GM12878 (cell line): ENCODE measurements around the gene ABHD2. TPM values are rescaled to one million over a fixed set of nuclear protein-coding genes. Genes with fewer than 3 reads are reported as not detected.

Experiments
- ATAC-seq: fragments of 200-7000 bp; cut with Tn5 transposase; 3 replicates; pipeline ENCODE4 v1.9.1; 2020; ENCODE audit warnings: mild to moderate bottlenecking, moderate library complexity
- BruUV-seq: library from RNA; stranded (reverse); fragments of 400-500 nt; replicated peaks from 2 replicates; lab custom pipeline; 2021; lab: Mats Ljungman, UMichigan
- CTCF ChIA-PET: fragments of 300-600 bp; sonication (Branson Sonifier 250); formaldehyde crosslinking; extraction: SDS; loops from one replicate; lab custom pipeline; 2021; ENCODE audit warnings: inconsistent platforms; lab: Yijun Ruan, JAX
- POLR2A ChIA-PET: fragments of 350-600 bp; formaldehyde crosslinking; extraction: SDS; loops from one replicate; lab custom pipeline; 2021; ENCODE audit warnings: inconsistent platforms; lab: Charles Lee
- RAD21 ChIA-PET: fragments of 300-600 bp; sonication (Branson Sonifier 250); formaldehyde crosslinking; loops from one replicate; lab custom pipeline; 2023; ENCODE audit warnings: antibody characterized with exemption; ENCODE audit not compliant: unreplicated experiment; lab: Charles Lee
- SMC1A ChIA-PET: fragments of 300-600 bp; sonication (Branson Sonifier 250); formaldehyde crosslinking; loops from one replicate; lab custom pipeline; 2023; ENCODE audit not compliant: unreplicated experiment, uncharacterized antibody; lab: Charles Lee
- DNase-seq: peaks from one replicate; pipeline ENCODE4 v3.0.0-alpha.2; 2011; ENCODE audit warnings: low read depth, low spot score
- FAIRE-seq: peaks from 3 replicates; lab custom pipeline; 2011; peaks lifted over from hg19 to GRCh38; lab: Jason Lieb, UNC
- H2AFZ ChIP-seq: 2 replicates; pipeline ENCODE4 v1.6.0; 2011; ENCODE audit warnings: low read depth, low read length, control low read depth; ENCODE audit not compliant: control insufficient read depth
- H3K27ac ChIP-seq: 2 replicates; pipeline ENCODE4 v1.5.1; 2011; ENCODE audit warnings: control low read depth; ENCODE audit not compliant: control insufficient read depth, insufficient read depth
- H3K27me3 ChIP-seq, 2 experiments: replicated peaks in 1 of 2; 2 replicates each; pipeline versions ENCODE4 v1.6.0 to v1.6.1; 2011; ENCODE audit warnings: low read length in 1 of 2; ENCODE audit not compliant: control insufficient read depth in 2 of 2, insufficient read depth in 2 of 2
- H3K36me3 ChIP-seq, 2 experiments: 2 replicates each; pipeline ENCODE4 v1.5.1; 2011; ENCODE audit warnings: low read length in 1 of 2; ENCODE audit not compliant: control insufficient read depth in 2 of 2, insufficient read depth in 2 of 2
- H3K4me1 ChIP-seq: 2 replicates; pipeline ENCODE4 v1.6.1; 2011; ENCODE audit warnings: mild to moderate bottlenecking, low read length, moderate library complexity, mixed read lengths; ENCODE audit not compliant: control insufficient read depth, insufficient read depth
- H3K4me2 ChIP-seq: 2 replicates; pipeline ENCODE4 v1.6.0; 2011; ENCODE audit warnings: control low read depth; ENCODE audit not compliant: control insufficient read depth, insufficient read depth
- H3K4me3 ChIP-seq: fragments of 200-600 bp; sonication (generic); 2 replicates; pipeline ENCODE4 v1.5.1; 2016
- H3K79me2 ChIP-seq: 2 replicates; pipeline ENCODE4 v1.6.0; 2011; ENCODE audit warnings: low read length; ENCODE audit not compliant: control insufficient read depth, insufficient read depth
- H3K9ac ChIP-seq: 2 replicates; pipeline ENCODE4 v1.8.0; 2011; ENCODE audit warnings: low read length, control low read depth, mixed read lengths; ENCODE audit not compliant: control insufficient read depth, insufficient read depth
- H3K9me3 ChIP-seq: replicated peaks from 3 replicates; pipeline ENCODE4 v1.5.1; 2011; ENCODE audit warnings: mild to moderate bottlenecking, low read length; ENCODE audit not compliant: control insufficient read depth, insufficient read depth
- H4K20me1 ChIP-seq: 2 replicates; pipeline ENCODE4 v1.6.0; 2011; ENCODE audit not compliant: control insufficient read depth, insufficient read depth
- BMI1 ChIP-seq: fragments of 450-650 bp; IDR thresholded peaks from 2 replicates; pipeline ENCODE4 v1.6.1; 2016; ENCODE audit warnings: mild to moderate bottlenecking, moderate library complexity, borderline replicate concordance
- CHD4 ChIP-seq: fragments of 200-600 bp; sonication (generic); IDR thresholded peaks from 2 replicates; pipeline ENCODE4 v1.6.1; 2016; ENCODE audit warnings: mild to moderate bottlenecking
- PML ChIP-seq: IDR thresholded peaks from 2 replicates; pipeline ENCODE4 v1.6.1; 2012; ENCODE audit warnings: low read length, inconsistent platforms
- SMC3 ChIP-seq: IDR thresholded peaks from 2 replicates; pipeline ENCODE4 v1.6.1; 2011; ENCODE audit warnings: low read length, improper control_type of control experiment, borderline replicate concordance
- STAT1 ChIP-seq: fragments of 450-650 bp; conservative IDR thresholded peaks from 2 replicates; pipeline ENCODE4 v1.6.1; 2014; ENCODE audit warnings: antibody characterized with exemption, mild to moderate bottlenecking
- YY1 ChIP-seq: IDR thresholded peaks from 2 replicates; pipeline ENCODE4 v1.6.1; 2011; ENCODE audit warnings: low read depth, mild to moderate bottlenecking, low read length
- ZNF24 ChIP-seq: fragments of 450-650 bp; IDR thresholded peaks from 2 replicates; pipeline ENCODE4 v1.6.1; 2017; ENCODE audit warnings: antibody characterized with exemption, mild to moderate bottlenecking
- WGBS: methylation state at CpG from one replicate; pipeline ENCODE4 v1.1.6; 2016; ENCODE audit warnings: low lambda C conversion rate; ENCODE audit not compliant: insufficient replicate concordance, insufficient coverage; ENCODE audit errors: missing lambda C conversion rate; 5-methylcytosine and 5-hydroxymethylcytosine counted together
- in situ Hi-C: fragments of 300-500 bp; cut with MboI; formaldehyde crosslinking; loops from 9 replicates; pipeline ENCODE4 v1.14.3; 2018; ENCODE audit warnings: mixed read lengths
- intact Hi-C: fragments of 100-400 bp; cut with micrococcal nuclease; formaldehyde crosslinking; loops from one replicate; pipeline ENCODE4 v1.14.2; 2022; ENCODE audit not compliant: unreplicated experiment
- polyA plus RNA-seq, 11 experiments: library from polyadenylated mRNA; depleted of rRNA in 4 of 11; unstranded in 6 of 11; stranded (reverse) in 5 of 11; fragments of >200 nt; fragmentation: Nextera tagmentation in 4 of 11; fragmentation: Illumina TruSeq in 1 of 11; extraction: Ambion mirVana in 4 of 11; extraction: Trizol in 1 of 11; gene quantifications; 1 replicate in 1 of 11; 2 replicates in 10 of 11; pipeline versions ENCODE4 v1.2.1 to v1.2.3, GENCODE V29; 2011 to 2016; ENCODE audit warnings: inconsistent platforms in 2 of 11, missing spikeins in 2 of 11, low read depth in 1 of 11
- total RNA-seq, 4 experiments: library from RNA; depleted of rRNA in 3 of 4; stranded (reverse); fragments of >200 nt in 3 of 4; fragmentation: Illumina TruSeq in 1 of 4; extraction: Trizol in 1 of 4; gene quantifications; 2 replicates each; pipeline versions ENCODE4 v1.2.1 to v1.2.3, GENCODE V29; 2013 to 2021
- TF ChIP-seq, protein P1 (sequence below): fragments of 450-650 bp; IDR thresholded peaks from 2 replicates; pipeline ENCODE4 v1.6.1; 2016; ENCODE audit warnings: mild to moderate bottlenecking, moderate library complexity, borderline replicate concordance
- TF ChIP-seq, protein P2 (sequence below): IDR thresholded peaks from 2 replicates; pipeline ENCODE4 v1.6.1; 2012; ENCODE audit warnings: low read depth, low read length, improper control_type of control experiment
- TF ChIP-seq, protein P3 (sequence below): fragments of 450-650 bp; formaldehyde crosslinking; IDR thresholded peaks from 2 replicates; pipeline ENCODE4 v1.5.0; 2022; ENCODE audit warnings: mild to moderate bottlenecking, missing genetic modification characterization
- TF ChIP-seq, protein P4 (sequence below): IDR thresholded peaks from 2 replicates; pipeline ENCODE4 v1.6.1; 2012; ENCODE audit warnings: low read length, inconsistent platforms

Gene ABHD2
- total and polyA plus RNA-seq, 10 of the 15 experiments (the other 5 are each of a cell fraction or from before 2014, with no cell fraction given): 1.2 to 33.6 (median 20.4) TPM

DNA sequence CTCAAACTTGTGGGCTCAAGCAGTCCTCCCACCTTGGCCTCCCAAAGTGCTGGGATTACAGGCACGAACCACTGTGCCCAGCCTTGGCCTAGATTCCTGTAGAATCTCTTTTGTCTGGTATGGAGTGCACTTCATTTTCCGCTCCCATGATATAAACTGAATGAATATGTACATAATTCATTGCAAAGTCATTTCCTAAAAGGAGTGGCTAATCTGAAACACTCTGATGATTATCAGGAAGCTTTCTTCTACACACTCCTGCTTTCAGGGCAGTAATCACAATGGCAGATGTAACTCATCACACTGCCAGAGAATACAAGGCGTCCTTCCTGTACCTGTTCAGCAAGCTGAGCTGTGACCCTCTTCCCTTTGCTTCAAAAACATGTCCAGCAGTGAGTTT, 104.5 kb downstream of the ABHD2 start (continued):
- TF ChIP-seq SMC3: no peak
- TF ChIP-seq, protein P1, sequence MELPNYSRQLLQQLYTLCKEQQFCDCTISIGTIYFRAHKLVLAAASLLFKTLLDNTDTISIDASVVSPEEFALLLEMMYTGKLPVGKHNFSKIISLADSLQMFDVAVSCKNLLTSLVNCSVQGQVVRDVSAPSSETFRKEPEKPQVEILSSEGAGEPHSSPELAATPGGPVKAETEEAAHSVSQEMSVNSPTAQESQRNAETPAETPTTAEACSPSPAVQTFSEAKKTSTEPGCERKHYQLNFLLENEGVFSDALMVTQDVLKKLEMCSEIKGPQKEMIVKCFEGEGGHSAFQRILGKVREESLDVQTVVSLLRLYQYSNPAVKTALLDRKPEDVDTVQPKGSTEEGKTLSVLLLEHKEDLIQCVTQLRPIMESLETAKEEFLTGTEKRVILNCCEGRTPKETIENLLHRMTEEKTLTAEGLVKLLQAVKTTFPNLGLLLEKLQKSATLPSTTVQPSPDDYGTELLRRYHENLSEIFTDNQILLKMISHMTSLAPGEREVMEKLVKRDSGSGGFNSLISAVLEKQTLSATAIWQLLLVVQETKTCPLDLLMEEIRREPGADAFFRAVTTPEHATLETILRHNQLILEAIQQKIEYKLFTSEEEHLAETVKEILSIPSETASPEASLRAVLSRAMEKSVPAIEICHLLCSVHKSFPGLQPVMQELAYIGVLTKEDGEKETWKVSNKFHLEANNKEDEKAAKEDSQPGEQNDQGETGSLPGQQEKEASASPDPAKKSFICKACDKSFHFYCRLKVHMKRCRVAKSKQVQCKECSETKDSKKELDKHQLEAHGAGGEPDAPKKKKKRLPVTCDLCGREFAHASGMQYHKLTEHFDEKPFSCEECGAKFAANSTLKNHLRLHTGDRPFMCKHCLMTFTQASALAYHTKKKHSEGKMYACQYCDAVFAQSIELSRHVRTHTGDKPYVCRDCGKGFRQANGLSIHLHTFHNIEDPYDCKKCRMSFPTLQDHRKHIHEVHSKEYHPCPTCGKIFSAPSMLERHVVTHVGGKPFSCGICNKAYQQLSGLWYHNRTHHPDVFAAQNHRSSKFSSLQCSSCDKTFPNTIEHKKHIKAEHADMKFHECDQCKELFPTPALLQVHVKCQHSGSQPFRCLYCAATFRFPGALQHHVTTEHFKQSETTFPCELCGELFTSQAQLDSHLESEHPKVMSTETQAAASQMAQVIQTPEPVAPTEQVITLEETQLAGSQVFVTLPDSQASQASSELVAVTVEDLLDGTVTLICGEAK: no peak
- TF ChIP-seq YY1: no peak
- TF ChIP-seq PML: no peak
- TF ChIP-seq, protein P2, sequence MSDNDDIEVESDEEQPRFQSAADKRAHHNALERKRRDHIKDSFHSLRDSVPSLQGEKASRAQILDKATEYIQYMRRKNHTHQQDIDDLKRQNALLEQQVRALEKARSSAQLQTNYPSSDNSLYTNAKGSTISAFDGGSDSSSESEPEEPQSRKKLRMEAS: no peak
- no peak for TF ChIP-seq BMI1

DNA sequence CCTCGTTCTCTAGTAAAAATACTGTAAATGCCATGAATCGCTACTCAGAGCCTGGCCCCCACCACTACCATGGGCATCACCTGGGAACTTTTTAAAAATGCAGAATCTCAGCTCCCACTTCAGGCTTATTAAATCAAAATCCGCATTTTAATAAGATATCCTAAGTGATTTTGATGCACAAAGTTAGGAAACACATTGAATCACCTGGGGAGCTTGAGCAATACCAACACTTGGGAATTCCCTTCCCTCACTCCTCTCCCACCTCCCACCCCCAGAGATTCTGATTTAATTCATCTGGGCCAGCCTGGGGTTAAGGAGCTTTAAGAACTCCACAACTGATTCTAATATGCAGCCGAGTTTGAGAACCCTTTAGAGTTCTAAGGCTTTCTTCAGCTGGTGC, 106.4 kb downstream of the ABHD2 start:
- no peak overlapping the region for H2AFZ ChIP-seq
- no peaks in the 10 kb centered on the region for H4K20me1 ChIP-seq
- 98% methylated on average over 4 of the region's 4 CpGs for WGBS
- no peaks in the 10 kb centered on the region for H3K4me1 ChIP-seq
- CTCF ChIA-PET: interaction anchor here (0.8 to 8.1 kb wide), 6 partner anchors 11 to 137 kb away, joined by 3 to 47 read pairs (median 4); no protein-coding TSS in a partner anchor
- SMC1A ChIA-PET: interaction anchor here (1.2 kb wide), 1 partner anchor 66 kb away, joined by 4 read pairs; no protein-coding TSS in a partner anchor
- no peak for ATAC-seq
- H3K4me3 ChIP-seq: no peak overlapping the region
- H3K9ac ChIP-seq: no peak overlapping the region
- in situ Hi-C loops: no loop called here
- no TSS peak for BruUV-seq
- no peak for DNase-seq
- RAD21 ChIA-PET: interaction anchor here (1.6 kb wide), 1 partner anchor 137 kb away, joined by 5 read pairs; no protein-coding TSS in a partner anchor
- H3K27me3 ChIP-seq: no peaks in the 10 kb centered on the region
- no peaks in the 10 kb centered on the region for H3K79me2 ChIP-seq
- H3K27ac ChIP-seq: no peak overlapping the region
- intact Hi-C loops: no loop called here
- no peak overlapping the region for H3K4me2 ChIP-seq
- no peaks in the 10 kb centered on the region for H3K9me3 ChIP-seq
- no peak for FAIRE-seq
- POLR2A ChIA-PET: no interaction called here
- H3K36me3 ChIP-seq: peaks cover 6 to 7% of the 10 kb centered on the region in 2 experiments; a peak in 3 of 4 replicates
- TF ChIP-seq, protein P3, sequence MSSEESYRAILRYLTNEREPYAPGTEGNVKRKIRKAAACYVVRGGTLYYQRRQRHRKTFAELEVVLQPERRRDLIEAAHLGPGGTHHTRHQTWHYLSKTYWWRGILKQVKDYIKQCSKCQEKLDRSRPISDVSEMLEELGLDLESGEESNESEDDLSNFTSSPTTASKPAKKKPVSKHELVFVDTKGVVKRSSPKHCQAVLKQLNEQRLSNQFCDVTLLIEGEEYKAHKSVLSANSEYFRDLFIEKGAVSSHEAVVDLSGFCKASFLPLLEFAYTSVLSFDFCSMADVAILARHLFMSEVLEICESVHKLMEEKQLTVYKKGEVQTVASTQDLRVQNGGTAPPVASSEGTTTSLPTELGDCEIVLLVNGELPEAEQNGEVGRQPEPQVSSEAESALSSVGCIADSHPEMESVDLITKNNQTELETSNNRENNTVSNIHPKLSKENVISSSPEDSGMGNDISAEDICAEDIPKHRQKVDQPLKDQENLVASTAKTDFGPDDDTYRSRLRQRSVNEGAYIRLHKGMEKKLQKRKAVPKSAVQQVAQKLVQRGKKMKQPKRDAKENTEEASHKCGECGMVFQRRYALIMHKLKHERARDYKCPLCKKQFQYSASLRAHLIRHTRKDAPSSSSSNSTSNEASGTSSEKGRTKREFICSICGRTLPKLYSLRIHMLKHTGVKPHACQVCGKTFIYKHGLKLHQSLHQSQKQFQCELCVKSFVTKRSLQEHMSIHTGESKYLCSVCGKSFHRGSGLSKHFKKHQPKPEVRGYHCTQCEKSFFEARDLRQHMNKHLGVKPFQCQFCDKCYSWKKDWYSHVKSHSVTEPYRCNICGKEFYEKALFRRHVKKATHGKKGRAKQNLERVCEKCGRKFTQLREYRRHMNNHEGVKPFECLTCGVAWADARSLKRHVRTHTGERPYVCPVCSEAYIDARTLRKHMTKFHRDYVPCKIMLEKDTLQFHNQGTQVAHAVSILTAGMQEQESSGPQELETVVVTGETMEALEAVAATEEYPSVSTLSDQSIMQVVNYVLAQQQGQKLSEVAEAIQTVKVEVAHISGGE (CRISPR knock-in tag): no peak
- TF ChIP-seq, protein P4, sequence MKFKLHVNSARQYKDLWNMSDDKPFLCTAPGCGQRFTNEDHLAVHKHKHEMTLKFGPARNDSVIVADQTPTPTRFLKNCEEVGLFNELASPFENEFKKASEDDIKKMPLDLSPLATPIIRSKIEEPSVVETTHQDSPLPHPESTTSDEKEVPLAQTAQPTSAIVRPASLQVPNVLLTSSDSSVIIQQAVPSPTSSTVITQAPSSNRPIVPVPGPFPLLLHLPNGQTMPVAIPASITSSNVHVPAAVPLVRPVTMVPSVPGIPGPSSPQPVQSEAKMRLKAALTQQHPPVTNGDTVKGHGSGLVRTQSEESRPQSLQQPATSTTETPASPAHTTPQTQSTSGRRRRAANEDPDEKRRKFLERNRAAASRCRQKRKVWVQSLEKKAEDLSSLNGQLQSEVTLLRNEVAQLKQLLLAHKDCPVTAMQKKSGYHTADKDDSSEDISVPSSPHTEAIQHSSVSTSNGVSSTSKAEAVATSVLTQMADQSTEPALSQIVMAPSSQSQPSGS: no peak
- TF ChIP-seq ZNF24 (no peak), CHD4 (no peak), STAT1 (no peak)
